Neural cell (in vitro differentiated cells): ENCODE measurements around the gene PYGL. TPM values are rescaled to one million over a fixed set of nuclear protein-coding genes. Genes with fewer than 3 reads are reported as not detected.

Source experiments
- H2AFZ ChIP-seq: fragments of 200-600, 300-800 bp; sonication (generic), shearing (Covaris generic); 2 replicates; pipeline ENCODE4 v1.6.0; 2014; ENCODE audit warnings: low read depth, mild to moderate bottlenecking, antibody characterized with exemption, low read length, moderate library complexity
- H3F3A ChIP-seq: fragments of 200-600 bp; shearing (Covaris generic); 2 replicates; pipeline ENCODE4 v1.6.1; 2016; ENCODE audit warnings: mild to moderate bottlenecking, moderate library complexity, mixed read lengths, antibody characterized with exemption, low read length; ENCODE audit not compliant: insufficient read depth, poor library complexity, severe bottlenecking
- H3K27ac ChIP-seq: fragments of 200-600, 300-800 bp; sonication (generic), shearing (Covaris generic); 2 replicates; pipeline ENCODE4 v1.5.1; 2014; ENCODE audit warnings: mild to moderate bottlenecking, low read length, moderate library complexity
- H3K27me3 ChIP-seq: fragments of 300-800, 200-600 bp; sonication (generic), shearing (Covaris generic); 2 replicates; pipeline ENCODE4 v1.6.0; 2014; ENCODE audit warnings: mild to moderate bottlenecking, low read depth, low read length, moderate library complexity; ENCODE audit not compliant: insufficient read depth
- H3K36me3 ChIP-seq: fragments of 300-800, 200-600 bp; sonication (generic), shearing (Covaris generic); 2 replicates; pipeline ENCODE4 v1.5.1; 2014; ENCODE audit warnings: mild to moderate bottlenecking, antibody characterized with exemption, low read length, moderate library complexity; ENCODE audit not compliant: insufficient read depth
- H3K4me2 ChIP-seq: fragments of 300-800, 200-600 bp; sonication (generic), shearing (Covaris generic); 2 replicates; pipeline ENCODE4 v1.6.0; 2014; ENCODE audit warnings: mild to moderate bottlenecking, low read length
- H3K4me3 ChIP-seq: fragments of 300-800, 200-600 bp; sonication (generic), shearing (Covaris generic); 2 replicates; pipeline ENCODE4 v1.5.1; 2014; ENCODE audit warnings: mild to moderate bottlenecking, low read length, moderate library complexity
- H3K79me2 ChIP-seq: fragments of 200-600 bp; shearing (Covaris generic); replicated peaks from 2 replicates; pipeline ENCODE4 v1.6.0; 2014; ENCODE audit warnings: mild to moderate bottlenecking, low read length, moderate library complexity; ENCODE audit not compliant: insufficient read depth
- H3K9ac ChIP-seq: fragments of 300-800, 200-600 bp; sonication (generic), shearing (Covaris generic); 2 replicates; pipeline ENCODE4 v1.6.1; 2016; ENCODE audit warnings: mild to moderate bottlenecking, low read length, mixed read lengths
- H3K9me2 ChIP-seq: fragments of 200-600 bp; shearing (Covaris generic); 2 replicates; pipeline ENCODE4 v1.6.1; 2016; ENCODE audit warnings: mild to moderate bottlenecking, low read length, mixed read lengths; ENCODE audit not compliant: insufficient read depth
- H3K9me3 ChIP-seq: fragments of 200-600, 300-800 bp; sonication (generic), shearing (Covaris generic); 2 replicates; pipeline ENCODE4 v1.6.1; 2016; ENCODE audit warnings: mild to moderate bottlenecking, mixed run types, low read length, moderate library complexity, mixed read lengths
- H4K20me1 ChIP-seq: fragments of 200-600 bp; shearing (Covaris generic); 2 replicates; pipeline ENCODE4 v1.6.1; 2016; ENCODE audit warnings: mild to moderate bottlenecking, mixed run types; ENCODE audit not compliant: insufficient read depth
- EP300 ChIP-seq: fragments of 450-650 bp; conservative IDR thresholded peaks from 2 replicates; pipeline ENCODE4 v1.6.1; 2014; ENCODE audit warnings: antibody characterized with exemption, mild to moderate bottlenecking, moderate library complexity; ENCODE audit not compliant: poor library complexity, severe bottlenecking
- EZH2 ChIP-seq: fragments of 200-600, 300-800 bp; shearing (Covaris generic), sonication (generic); IDR thresholded peaks from 2 replicates; pipeline ENCODE4 v1.6.1; 2014; ENCODE audit warnings: antibody characterized with exemption, low read length, borderline replicate concordance, mild to moderate bottlenecking; ENCODE audit not compliant: insufficient read depth, poor library complexity, severe bottlenecking
- MXI1 ChIP-seq: fragments of 450-650 bp; conservative IDR thresholded peaks from 2 replicates; pipeline ENCODE4 v1.6.1; 2014; ENCODE audit warnings: antibody characterized with exemption, mild to moderate bottlenecking; ENCODE audit not compliant: poor library complexity, severe bottlenecking
- POLR2AphosphoS5 ChIP-seq: IDR thresholded peaks from 2 replicates; pipeline ENCODE4 v1.6.1; 2012
- RAD21 ChIP-seq: fragments of 450-650 bp; conservative IDR thresholded peaks from 2 replicates; pipeline ENCODE4 v1.6.1; 2014; ENCODE audit warnings: antibody characterized with exemption, mild to moderate bottlenecking, moderate library complexity
- REST ChIP-seq: IDR thresholded peaks from 2 replicates; pipeline ENCODE4 v1.6.1; 2012; ENCODE audit warnings: borderline replicate concordance
- SMC3 ChIP-seq: fragments of 450-650 bp; conservative IDR thresholded peaks from 2 replicates; pipeline ENCODE4 v1.6.1; 2014; ENCODE audit warnings: antibody characterized with exemption, mild to moderate bottlenecking, moderate library complexity; ENCODE audit not compliant: poor library complexity
- TAF1 ChIP-seq: IDR thresholded peaks from 2 replicates; pipeline ENCODE4 v1.6.1; 2012; ENCODE audit warnings: low read depth
- polyA plus RNA-seq: library from polyadenylated mRNA; depleted of rRNA; stranded (reverse); fragments of >200 nt; gene quantifications from 2 replicates; pipeline ENCODE4 v1.2.3, GENCODE V29; 2014
- TF ChIP-seq, protein P1 (sequence below): fragments of 450-650 bp; IDR thresholded peaks from 2 replicates; pipeline ENCODE4 v1.5.1; 2014; ENCODE audit warnings: antibody characterized with exemption, mild to moderate bottlenecking, moderate library complexity; ENCODE audit not compliant: poor library complexity, severe bottlenecking

Gene PYGL
- polyA plus RNA-seq, 1 donor from 2014 or later = not detected

DNA sequence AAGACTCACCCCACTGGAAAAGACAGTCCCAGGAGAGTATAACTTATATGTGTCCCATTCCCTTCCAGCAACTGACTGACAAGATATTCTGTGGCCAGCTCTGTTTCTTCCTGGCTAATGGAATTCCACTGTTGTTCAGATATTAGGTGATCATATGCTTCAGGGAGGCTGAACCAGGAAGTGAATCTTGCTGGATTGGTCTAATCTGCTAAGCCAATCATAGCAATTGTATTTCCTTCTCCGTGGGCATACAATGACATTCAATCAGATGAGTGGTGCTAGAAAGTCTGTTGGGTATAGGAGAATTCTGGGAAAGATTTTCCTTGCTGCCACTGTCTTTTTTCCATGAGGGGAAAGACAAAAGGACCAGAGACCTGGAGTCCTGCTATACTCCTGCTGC is 12.1 kb downstream of the PYGL start:
- no peaks in the 10 kb centered on the region for H4K20me1 ChIP-seq
- H3K36me3 ChIP-seq = no peaks in the 10 kb centered on the region
- H3F3A ChIP-seq = no peaks in the 10 kb centered on the region
- H3K9me3 ChIP-seq = no peaks in the 10 kb centered on the region
- H3K4me3 ChIP-seq = no peak overlapping the region
- peak overlapping the region; percentile 2 for H3K27ac ChIP-seq
- no peaks in the 10 kb centered on the region for H3K27me3 ChIP-seq
- H3K79me2 ChIP-seq = no peaks in the 10 kb centered on the region
- no peak overlapping the region for H3K4me2 ChIP-seq
- H3K9ac ChIP-seq = no peak overlapping the region
- TF ChIP-seq EP300 (no peak), SMC3 (no peak), REST (no peak), RAD21 (no peak), POLR2AphosphoS5 (no peak), TAF1 (no peak), EZH2 (no peak), MXI1 (no peak)
- TF ChIP-seq, protein P1, sequence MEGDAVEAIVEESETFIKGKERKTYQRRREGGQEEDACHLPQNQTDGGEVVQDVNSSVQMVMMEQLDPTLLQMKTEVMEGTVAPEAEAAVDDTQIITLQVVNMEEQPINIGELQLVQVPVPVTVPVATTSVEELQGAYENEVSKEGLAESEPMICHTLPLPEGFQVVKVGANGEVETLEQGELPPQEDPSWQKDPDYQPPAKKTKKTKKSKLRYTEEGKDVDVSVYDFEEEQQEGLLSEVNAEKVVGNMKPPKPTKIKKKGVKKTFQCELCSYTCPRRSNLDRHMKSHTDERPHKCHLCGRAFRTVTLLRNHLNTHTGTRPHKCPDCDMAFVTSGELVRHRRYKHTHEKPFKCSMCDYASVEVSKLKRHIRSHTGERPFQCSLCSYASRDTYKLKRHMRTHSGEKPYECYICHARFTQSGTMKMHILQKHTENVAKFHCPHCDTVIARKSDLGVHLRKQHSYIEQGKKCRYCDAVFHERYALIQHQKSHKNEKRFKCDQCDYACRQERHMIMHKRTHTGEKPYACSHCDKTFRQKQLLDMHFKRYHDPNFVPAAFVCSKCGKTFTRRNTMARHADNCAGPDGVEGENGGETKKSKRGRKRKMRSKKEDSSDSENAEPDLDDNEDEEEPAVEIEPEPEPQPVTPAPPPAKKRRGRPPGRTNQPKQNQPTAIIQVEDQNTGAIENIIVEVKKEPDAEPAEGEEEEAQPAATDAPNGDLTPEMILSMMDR = no peak
- H2AFZ ChIP-seq = peak overlapping the region; percentile 35
- no peaks in the 10 kb centered on the region for H3K9me2 ChIP-seq

- Histone ChIP-seq H2AFZ (no peak overlapping the region), H4K20me1 (no peaks in the 10 kb centered on the region), H3K9me2 (no peaks in the 10 kb centered on the region), H3K9me3 (no peaks in the 10 kb centered on the region), H3K4me3 (no peak overlapping the region), H3K79me2 (no peaks in the 10 kb centered on the region), H3K4me2 (no peak overlapping the region), H3K27me3 (no peaks in the 10 kb centered on the region), H3K9ac (no peak overlapping the region), H3K27ac (no peak overlapping the region), H3F3A (no peaks in the 10 kb centered on the region), H3K36me3 (no peaks in the 10 kb centered on the region)
- TF ChIP-seq POLR2AphosphoS5 (no peak), EP300 (no peak), TAF1 (no peak), SMC3 (no peak), MXI1 (no peak), EZH2 (no peak), RAD21 (no peak), REST (no peak)
- TF ChIP-seq, protein P1 = no peak
These were observed 12.7 kb downstream of the PYGL start for GRCh38 chr14:50931559-50931958.
